Mucosa of descending colon (tissue), 3 donors: ENCODE data around the gene CDH8. TPM values are rescaled to one million over a fixed set of nuclear protein-coding genes. Genes with fewer than 3 reads are reported as not detected.

Experiments
- ATAC-seq: fragments of 200-7000 bp; cut with Tn5 transposase; one replicate; pipeline ENCODE4 v1.9.1; 2020; ENCODE audit warnings: mild to moderate bottlenecking, moderate library complexity
- DNase-seq, 3 donors: peaks; one replicate each; pipeline ENCODE4 v3.0.0-alpha.2; 2020
- H3K36me3 ChIP-seq: fragments of 200-600 bp; one replicate; pipeline ENCODE4 v1.8.0; 2021; ENCODE audit warnings: low read depth, mild to moderate bottlenecking
- H3K4me1 ChIP-seq: fragments of 200-600 bp; one replicate; pipeline ENCODE4 v1.8.0; 2021; ENCODE audit warnings: low read depth, mild to moderate bottlenecking
- H3K4me3 ChIP-seq: fragments of 200-600 bp; one replicate; pipeline ENCODE4 v1.8.0; 2021; ENCODE audit warnings: mild to moderate bottlenecking
- H3K9me3 ChIP-seq: fragments of 200-600 bp; one replicate; pipeline ENCODE4 v1.8.0; 2021; ENCODE audit warnings: mild to moderate bottlenecking
- CTCF ChIP-seq: fragments of 200-600 bp; IDR thresholded peaks from one replicate; pipeline ENCODE4 v1.8.0; 2022; ENCODE audit warnings: antibody characterized with exemption, mild to moderate bottlenecking
- intact Hi-C, 2 donors: fragments of 100-400 bp; cut with DNase I in 1 of 2; cut with micrococcal nuclease in 1 of 2; formaldehyde crosslinking; loops; one replicate each; pipeline versions ENCODE4 v1.11.0 to v1.11.1; 2022; cut with DNase I, micrococcal nuclease
- total RNA-seq, 3 donors: library from RNA; stranded (reverse); fragmentation: NEBNext Ultra II Directional in 2 of 3; extraction: Animal tissue kit (Norgen Biotek cat#: 25700) in 2 of 3; gene quantifications; one replicate each; pipeline versions ENCODE4 v1.2.1 to v1.2.4, GENCODE V29; 2021 to 2023
- donor health status: DM: no; HTN: no; CAD: no; lungs with moderate emphysema.
- donor health status: DM: no; HTN: no; CAD: no.
- donor health status: DM: no; HTN: yes; CAD: no.

Gene CDH8
- total RNA-seq, 3 donors from 2014 or later = 0.16 to 1.2 TPM; not detected in 1

- ATAC-seq (no peak), DNase-seq (no peak)
- H3K4me3 ChIP-seq = no peak overlapping the region
- intact Hi-C loops = no loop called here
- no peaks in the 10 kb centered on the region for H3K9me3 ChIP-seq
- no peaks in the 10 kb centered on the region for H3K36me3 ChIP-seq
- H3K4me1 ChIP-seq = no peaks in the 10 kb centered on the region
- TF ChIP-seq CTCF = no peak
These were observed 48.7 kb downstream of the CDH8 start for GRCh38 chr16:61987474-61988012.

GRCh38 chr16:61969077-61969382 is 67.2 kb downstream of the CDH8 start:
- DNase-seq = no peak
- no peak overlapping the region for H3K4me3 ChIP-seq
- no peaks in the 10 kb centered on the region for H3K4me1 ChIP-seq
- H3K36me3 ChIP-seq = no peaks in the 10 kb centered on the region
- ATAC-seq = no peak
- intact Hi-C loops = no loop called here
- TF ChIP-seq CTCF = no peak
- no peaks in the 10 kb centered on the region for H3K9me3 ChIP-seq

DNA sequence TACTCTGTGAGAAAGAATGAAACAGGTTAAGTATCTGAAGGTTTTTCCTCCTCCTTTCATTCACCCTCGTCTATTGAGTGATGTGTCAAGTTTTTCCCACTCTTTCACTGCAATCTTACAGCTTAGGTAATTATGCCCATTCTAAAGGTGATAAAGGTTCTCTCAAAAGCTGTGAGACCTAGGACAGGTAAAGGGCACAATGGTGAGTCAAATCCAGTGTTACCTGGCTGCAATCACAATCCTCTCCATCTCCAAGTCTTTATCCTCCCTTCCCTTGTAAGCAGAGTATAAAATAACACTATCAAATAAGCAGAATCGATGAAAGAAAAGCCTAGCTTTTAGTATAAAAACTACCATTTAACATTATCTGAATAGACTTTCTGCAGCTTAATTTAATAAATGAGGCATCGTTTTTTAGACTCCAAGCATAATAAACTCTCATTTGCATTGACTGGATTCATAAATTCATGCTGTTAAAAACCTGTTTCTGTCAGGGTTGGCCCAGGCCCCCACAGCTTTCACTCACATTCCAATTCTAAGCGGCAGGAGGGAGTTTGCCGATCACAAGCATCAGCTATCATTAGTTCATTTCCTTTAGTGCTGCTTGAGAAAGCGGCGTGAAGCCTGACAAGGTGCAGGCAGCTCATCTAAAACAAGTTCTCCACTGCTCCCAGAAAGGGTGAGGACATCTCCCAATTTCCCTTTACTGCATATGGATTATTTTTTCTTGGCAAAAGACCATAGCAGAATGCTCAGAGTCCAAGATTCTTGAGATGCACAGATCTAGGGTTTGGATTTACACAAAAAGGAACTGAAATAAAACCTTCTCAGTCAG is 67.8 kb downstream of the CDH8 start:
- DNase-seq (no peak), ATAC-seq (no peak)
- Histone ChIP-seq H3K4me3 (no peak overlapping the region), H3K4me1 (no peaks in the 10 kb centered on the region), H3K36me3 (no peaks in the 10 kb centered on the region), H3K9me3 (no peaks in the 10 kb centered on the region)
- no peak for TF ChIP-seq CTCF
- intact Hi-C loops = no loop called here

DNA sequence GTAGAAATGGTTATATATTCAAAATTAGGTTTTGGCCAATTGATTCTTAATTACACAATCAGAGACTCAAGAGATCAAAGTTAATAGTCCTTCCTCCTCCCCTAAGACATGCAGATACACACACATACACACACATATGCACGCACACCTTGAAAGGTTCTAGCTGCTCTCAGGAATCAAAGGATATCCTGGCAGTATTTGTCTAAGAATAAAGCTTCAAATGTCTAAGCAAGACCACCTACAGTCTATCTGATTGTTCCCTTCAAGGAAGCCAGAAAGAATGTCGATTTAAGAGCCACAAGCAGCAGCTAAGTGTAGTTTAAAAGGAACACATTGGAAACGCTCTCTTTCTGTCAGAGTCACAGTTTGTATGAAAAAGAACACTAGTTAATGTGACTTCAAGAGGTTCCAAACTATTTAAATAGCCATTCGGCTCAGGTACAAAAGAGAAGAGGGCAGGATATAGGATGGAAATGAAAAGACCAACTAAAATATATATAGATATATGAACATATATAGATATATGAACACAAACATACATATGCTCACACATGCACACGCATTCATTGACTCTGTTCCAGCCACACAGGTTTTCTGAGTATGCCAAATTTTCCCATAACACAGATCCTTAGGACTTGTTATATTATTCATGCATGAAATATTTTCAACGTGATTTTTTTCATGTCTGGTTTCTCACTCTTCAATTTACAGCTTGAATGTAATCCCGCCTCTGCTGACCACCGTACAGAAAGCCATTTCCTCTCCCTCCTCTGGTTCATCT is 79.0 kb downstream of the CDH8 start:
- ATAC-seq = no peak

DNA sequence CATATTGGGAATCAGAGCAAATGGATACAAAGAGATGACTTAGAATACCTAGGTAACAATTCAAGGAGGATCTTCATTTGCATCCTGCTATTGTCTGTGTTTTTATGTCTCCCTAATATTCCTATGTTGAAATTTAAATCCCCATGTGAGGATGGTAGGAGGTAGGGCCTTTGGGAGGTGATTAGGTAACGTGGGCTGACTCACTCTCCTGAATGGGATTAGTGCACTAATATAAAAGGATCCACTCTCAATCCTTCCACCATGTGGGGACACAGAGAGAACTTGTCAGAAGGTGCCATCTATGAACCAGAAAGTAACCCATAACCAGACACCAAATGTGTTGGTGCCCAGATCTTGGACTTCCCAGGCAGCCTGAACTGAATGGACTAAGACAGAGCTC is 83.4 kb downstream of the CDH8 start:
- peaks cover 3% of the 10 kb centered on the region for H3K9me3 ChIP-seq
- ATAC-seq = no peak
- no peak for DNase-seq
- no peaks in the 10 kb centered on the region for H3K4me1 ChIP-seq
- no peak for TF ChIP-seq CTCF
- no peaks in the 10 kb centered on the region for H3K36me3 ChIP-seq
- intact Hi-C loops = no loop called here
- H3K4me3 ChIP-seq = no peak overlapping the region

More for the DNA sequence above, 79.0 kb downstream of the CDH8 start:
- Histone ChIP-seq H3K36me3 (no peaks in the 10 kb centered on the region), H3K4me3 (no peak overlapping the region), H3K9me3 (peaks cover 8% of the 10 kb centered on the region), H3K4me1 (no peaks in the 10 kb centered on the region)
- TF ChIP-seq CTCF = no peak
- intact Hi-C loops = no loop called here
- no peak for DNase-seq
